ENCODE measurements around the gene CDK4.

The CDK4 gene

DNA sequence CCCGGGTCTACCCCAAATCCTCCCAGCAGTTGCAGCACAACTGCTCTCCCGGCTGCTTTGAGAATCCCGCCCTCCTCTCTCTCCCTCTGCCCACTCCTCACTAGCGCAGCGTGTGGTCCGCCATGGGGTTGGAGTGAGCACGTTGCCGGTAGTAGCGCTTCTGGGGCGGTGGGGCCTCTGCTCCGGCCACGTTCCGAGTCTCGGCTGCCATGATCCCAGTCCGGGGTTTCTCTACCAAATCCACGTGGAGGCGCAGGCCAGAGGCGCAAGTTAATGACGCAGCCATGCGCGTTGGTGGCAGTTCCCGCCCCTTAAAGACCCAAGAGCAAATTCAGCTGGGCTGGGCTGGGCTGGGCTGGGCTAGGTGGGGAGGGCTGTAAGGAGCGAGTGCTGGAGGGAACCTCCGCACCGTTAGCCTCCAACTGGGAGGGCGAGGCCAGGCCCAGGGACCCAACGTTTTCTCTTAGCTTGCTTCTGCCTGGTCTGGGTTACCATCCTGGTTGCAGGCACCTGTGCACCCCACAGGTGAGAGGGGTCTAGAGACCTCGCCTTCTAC, 19.8 kb upstream of the CDK4 start, which contains the start of gene METTL1:
Gene METTL1, minus strand, starts transcription at position 233 of the 556 bp plus-strand sequence. Its CDS starts 22 bp downstream, at position 211.
- H3K4me3 ChIP-seq (ENCODE audit: low read length): peak within 1 kb of the TSS; percentile 93
- DNase-seq (ENCODE audit: low read depth): peak; percentile 88
- TF ChIP-seq, protein P1, sequence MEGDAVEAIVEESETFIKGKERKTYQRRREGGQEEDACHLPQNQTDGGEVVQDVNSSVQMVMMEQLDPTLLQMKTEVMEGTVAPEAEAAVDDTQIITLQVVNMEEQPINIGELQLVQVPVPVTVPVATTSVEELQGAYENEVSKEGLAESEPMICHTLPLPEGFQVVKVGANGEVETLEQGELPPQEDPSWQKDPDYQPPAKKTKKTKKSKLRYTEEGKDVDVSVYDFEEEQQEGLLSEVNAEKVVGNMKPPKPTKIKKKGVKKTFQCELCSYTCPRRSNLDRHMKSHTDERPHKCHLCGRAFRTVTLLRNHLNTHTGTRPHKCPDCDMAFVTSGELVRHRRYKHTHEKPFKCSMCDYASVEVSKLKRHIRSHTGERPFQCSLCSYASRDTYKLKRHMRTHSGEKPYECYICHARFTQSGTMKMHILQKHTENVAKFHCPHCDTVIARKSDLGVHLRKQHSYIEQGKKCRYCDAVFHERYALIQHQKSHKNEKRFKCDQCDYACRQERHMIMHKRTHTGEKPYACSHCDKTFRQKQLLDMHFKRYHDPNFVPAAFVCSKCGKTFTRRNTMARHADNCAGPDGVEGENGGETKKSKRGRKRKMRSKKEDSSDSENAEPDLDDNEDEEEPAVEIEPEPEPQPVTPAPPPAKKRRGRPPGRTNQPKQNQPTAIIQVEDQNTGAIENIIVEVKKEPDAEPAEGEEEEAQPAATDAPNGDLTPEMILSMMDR (conservative IDR thresholded peaks at IDR 0.05; ENCODE audit: low read depth, low read length): no peak

DNA sequence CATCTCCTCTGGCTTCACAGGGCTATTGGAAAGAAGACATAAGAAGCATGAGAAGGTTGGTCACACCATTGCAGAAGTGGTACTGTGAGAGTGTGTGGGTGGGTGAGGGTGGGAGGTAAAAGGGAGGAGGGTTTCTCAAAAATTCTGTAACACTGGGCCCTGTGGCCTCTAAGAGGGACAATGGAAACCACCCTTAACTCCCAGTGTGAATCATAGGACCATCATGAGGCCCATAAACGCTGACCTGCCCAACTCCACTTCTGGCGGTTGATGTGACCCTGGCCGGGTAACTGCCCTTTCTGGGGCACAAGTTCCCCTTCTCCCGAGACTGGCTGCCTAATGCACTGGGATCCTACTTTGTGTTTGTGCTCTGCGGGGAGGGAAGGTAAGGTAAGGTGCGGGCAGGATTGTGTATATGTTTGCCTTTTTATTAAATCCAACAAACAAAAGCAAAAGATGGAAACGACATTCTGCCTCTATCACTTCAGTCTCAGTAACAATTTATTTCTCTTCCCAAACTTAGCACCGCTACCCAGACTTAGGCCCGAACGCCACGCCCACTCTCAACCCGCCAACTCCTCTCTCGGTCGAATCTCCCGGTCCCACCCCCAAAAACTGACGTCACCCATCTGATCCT, 19.2 kb upstream of the CDK4 start:
- H3K4me3 ChIP-seq (ENCODE audit: low read length): peak overlapping the region; percentile 93
- TF ChIP-seq, protein P1 (conservative IDR thresholded peaks at IDR 0.05; ENCODE audit: low read depth, low read length): no peak
- DNase-seq (ENCODE audit: low read depth): peak; percentile 66

DNA sequence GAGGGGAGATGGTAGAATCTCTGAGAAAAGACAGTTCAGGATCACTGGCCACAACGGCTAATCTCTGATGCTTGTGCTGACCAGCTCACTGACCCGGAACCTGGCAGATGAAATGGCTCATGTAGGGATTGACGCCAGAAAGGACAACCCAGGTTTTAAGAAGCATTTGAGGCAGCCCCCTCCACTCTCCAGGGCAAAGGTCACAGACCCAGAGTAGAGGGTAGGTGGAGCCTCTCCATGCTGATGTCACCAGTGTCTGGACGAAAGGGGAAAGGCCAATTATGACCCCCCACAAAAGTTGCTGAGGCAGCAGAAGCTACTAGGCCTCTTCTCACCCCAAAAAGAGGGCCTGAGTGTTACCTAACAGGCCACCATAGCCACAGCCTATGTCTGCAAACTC, 18.6 kb upstream of the CDK4 start:
- H3K4me3 ChIP-seq (ENCODE audit: low read length): no peak overlapping the region
- no peak for DNase-seq (ENCODE audit: low read depth)
- TF ChIP-seq, protein P1 (conservative IDR thresholded peaks at IDR 0.05; ENCODE audit: low read depth, low read length): no peak

DNA sequence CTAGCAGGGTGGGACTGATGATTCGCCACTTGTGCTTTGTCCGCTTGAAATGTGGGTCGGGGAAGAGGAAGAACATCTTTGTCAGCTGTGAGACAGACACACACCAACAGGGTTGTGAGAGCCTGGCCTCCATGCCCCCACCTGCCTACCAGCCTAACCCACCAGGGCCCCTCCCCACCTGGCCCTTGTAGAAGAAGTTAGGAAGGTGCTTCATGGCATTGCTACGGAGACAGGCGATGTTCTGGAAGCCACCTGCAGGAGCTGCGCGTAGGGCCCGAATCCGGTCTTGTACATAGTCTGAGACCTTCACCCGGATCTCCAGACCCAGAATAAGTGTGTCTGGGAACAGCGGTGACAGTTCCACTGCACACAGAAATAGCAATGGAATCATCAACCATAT, 17.5 kb upstream of the CDK4 start:
- H3K4me3 ChIP-seq (ENCODE audit: low read length): no peak overlapping the region
- TF ChIP-seq, protein P1 (conservative IDR thresholded peaks at IDR 0.05; ENCODE audit: low read depth, low read length): no peak
- no peak for DNase-seq (ENCODE audit: low read depth)

DNA sequence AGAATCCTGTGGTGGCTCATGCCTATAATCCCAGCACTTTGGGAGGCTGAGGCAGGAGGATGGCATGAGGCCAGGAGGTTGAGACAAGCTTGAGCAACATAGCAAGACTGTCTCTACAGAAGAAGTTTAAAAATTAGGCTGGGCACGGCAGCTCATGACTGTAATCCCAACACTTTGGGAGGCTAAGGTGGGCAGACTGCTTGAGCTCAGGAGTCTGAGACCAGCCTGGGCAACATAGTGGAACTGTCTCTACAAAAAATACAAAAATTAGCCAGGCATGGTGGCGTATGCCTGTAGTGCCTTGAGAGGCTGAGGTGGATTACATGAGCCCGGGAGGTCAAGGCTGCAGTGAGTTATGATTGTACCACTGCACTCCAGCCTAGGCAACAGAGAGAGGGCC, 15.8 kb upstream of the CDK4 start:
- TF ChIP-seq, protein P1 (conservative IDR thresholded peaks at IDR 0.05; ENCODE audit: low read depth, low read length): no peak
- DNase-seq (ENCODE audit: low read depth): no peak
- H3K4me3 ChIP-seq (ENCODE audit: low read length): no peak overlapping the region

DNA sequence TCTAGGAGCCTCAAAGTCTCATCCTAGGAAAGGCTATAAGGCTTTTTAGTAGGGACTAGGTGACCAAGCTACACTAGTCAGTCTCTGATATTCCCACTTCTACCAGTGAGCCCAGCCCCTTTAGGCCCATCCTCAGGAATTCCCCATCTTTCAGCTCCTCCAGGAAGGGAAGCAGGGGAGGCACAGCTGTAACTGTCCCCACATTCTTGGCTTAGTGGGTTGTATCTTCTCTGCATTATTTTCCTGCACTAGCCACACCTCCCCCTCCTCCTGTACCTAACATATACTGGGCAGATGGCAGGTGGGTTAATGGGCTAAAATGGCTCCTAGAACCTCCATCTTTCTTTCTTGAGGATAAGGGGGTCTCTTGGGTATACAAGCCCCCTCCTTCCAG, 15.2 kb upstream of the CDK4 start:
- DNase-seq (ENCODE audit: low read depth): no peak
- no peak overlapping the region for H3K4me3 ChIP-seq (ENCODE audit: low read length)
- TF ChIP-seq, protein P1 (conservative IDR thresholded peaks at IDR 0.05; ENCODE audit: low read depth, low read length): no peak

Measured in retinal pigment epithelial cell (primary cell).